Liver (tissue), 9 donors: ENCODE results near the gene FUS. TPM values are rescaled to one million over a fixed set of nuclear protein-coding genes. Genes with fewer than 3 reads are reported as not detected.

Experiments used
- DNase-seq: peaks from one replicate; pipeline ENCODE4 v3.0.0-alpha.2; 2017; ENCODE audit warnings: low spot score
- H3K27ac ChIP-seq, 2 donors: one replicate each; pipeline ENCODE4 v1.7.0; 2013; ENCODE audit warnings: inconsistent platforms in 2 of 2, low read length in 2 of 2, control low read depth in 1 of 2, low read depth in 1 of 2, mild to moderate bottlenecking in 1 of 2
- H3K27me3 ChIP-seq, 4 donors: one replicate each; pipeline versions ENCODE4 v1.6.1 to v1.7.0; 2013; ENCODE audit warnings: low read length in 3 of 4, inconsistent platforms in 1 of 4, mild to moderate bottlenecking in 1 of 4, moderate library complexity in 1 of 4; ENCODE audit not compliant: control insufficient read depth in 4 of 4, insufficient read depth in 4 of 4
- H3K36me3 ChIP-seq, 4 donors: one replicate each; pipeline versions ENCODE4 v1.6.1 to v1.7.0; 2013; ENCODE audit warnings: low read length in 3 of 4, mild to moderate bottlenecking in 3 of 4, low read depth in 1 of 4, moderate library complexity in 1 of 4; ENCODE audit not compliant: control insufficient read depth in 4 of 4, insufficient read depth in 3 of 4
- H3K4me1 ChIP-seq, 4 donors: one replicate each; pipeline versions ENCODE4 v1.6.1 to v1.7.0; 2013; ENCODE audit warnings: low read length in 3 of 4, mild to moderate bottlenecking in 3 of 4, moderate library complexity in 1 of 4; ENCODE audit not compliant: control insufficient read depth in 4 of 4, insufficient read depth in 4 of 4
- H3K4me3 ChIP-seq, 3 donors: one replicate each; pipeline versions ENCODE4 v1.6.1 to v1.7.0; 2013; ENCODE audit warnings: low read length in 3 of 3, control low read depth in 1 of 3, low read depth in 1 of 3, mild to moderate bottlenecking in 1 of 3
- H3K9ac ChIP-seq, 2 donors: one replicate each; pipeline ENCODE4 v1.7.0; 2013; ENCODE audit warnings: low read length in 2 of 2, mild to moderate bottlenecking in 2 of 2, moderate library complexity in 2 of 2, control low read depth in 1 of 2, low read depth in 1 of 2
- H3K9me3 ChIP-seq, 4 donors: one replicate each; pipeline versions ENCODE4 v1.6.1 to v1.7.0; 2013; ENCODE audit warnings: low read length in 3 of 4; ENCODE audit not compliant: control insufficient read depth in 4 of 4
- EGR1 ChIP-seq, 2 donors: IDR thresholded peaks; 2 replicates each; pipeline ENCODE4 v1.6.1; 2016 to 2018; ENCODE audit warnings: antibody characterized with exemption in 2 of 2, low read depth in 2 of 2
- FOXA1 ChIP-seq: IDR thresholded peaks from 2 replicates; pipeline ENCODE4 v1.6.1; 2016; ENCODE audit warnings: antibody characterized with exemption
- GABPA ChIP-seq, 2 donors: IDR thresholded peaks in 1 of 2; conservative IDR thresholded peaks in 1 of 2; 2 replicates each; pipeline ENCODE4 v1.6.1; 2016; ENCODE audit warnings: antibody characterized with exemption in 2 of 2, mild to moderate bottlenecking in 1 of 2, moderate library complexity in 1 of 2
- HNF4A ChIP-seq, 2 donors: conservative IDR thresholded peaks; 2 replicates each; pipeline ENCODE4 v1.6.1; 2016; ENCODE audit warnings: antibody characterized with exemption in 2 of 2, mild to moderate bottlenecking in 2 of 2
- HNF4G ChIP-seq: IDR thresholded peaks from 2 replicates; pipeline ENCODE4 v1.6.1; 2016; ENCODE audit warnings: antibody characterized with exemption
- RXRA ChIP-seq, 2 donors: IDR thresholded peaks; 2 replicates each; pipeline ENCODE4 v1.6.1; 2017 to 2018; ENCODE audit warnings: antibody characterized with exemption in 2 of 2, mild to moderate bottlenecking in 1 of 2
- TAF1 ChIP-seq: conservative IDR thresholded peaks from 2 replicates; pipeline ENCODE4 v1.6.1; 2016; ENCODE audit warnings: antibody characterized with exemption, mild to moderate bottlenecking
- WGBS: extraction: QIAGEN DNeasy Blood & Tissue Kit; methylation state at CpG from one replicate; pipeline ENCODE4 v1.1.7; 2013; 5-methylcytosine and 5-hydroxymethylcytosine counted together
- polyA plus RNA-seq, 2 donors: library from polyadenylated mRNA; stranded (reverse) in 1 of 2; unstranded in 1 of 2; fragments of 200-250 nt in 1 of 2; fragments of >200 nt in 1 of 2; fragmentation: Nextera tagmentation in 1 of 2; extraction: Ambion mirVana in 1 of 2; gene quantifications; one replicate each; pipeline versions ENCODE4 v1.2.1 to v1.2.3, GENCODE V29; 2013 to 2015
- total RNA-seq, 2 donors: library from RNA; depleted of rRNA; stranded (reverse); fragments of >200 nt; gene quantifications; one replicate each; pipeline ENCODE4 v1.2.3, GENCODE V29; 2014
- TF ChIP-seq, protein P1 (sequence below): IDR thresholded peaks from 2 replicates; pipeline ENCODE4 v1.6.1; 2016; ENCODE audit warnings: antibody characterized with exemption
- TF ChIP-seq, protein P2 (sequence below): IDR thresholded peaks from 2 replicates; pipeline ENCODE4 v1.6.1; 2016; ENCODE audit warnings: antibody characterized with exemption, mild to moderate bottlenecking
- TF ChIP-seq, protein P3 (sequence below): IDR thresholded peaks from 2 replicates; pipeline ENCODE4 v1.6.1; 2016; ENCODE audit warnings: antibody characterized with exemption
- donor health status: healthy.
- donor health status: healthy.
- donor health status: healthy.
- donor health status: healthy.
- donor health status: healthy.

FUS gene
- total and polyA plus RNA-seq, 4 donors: 7.5 to 51.5 (median 39.3) TPM

DNA sequence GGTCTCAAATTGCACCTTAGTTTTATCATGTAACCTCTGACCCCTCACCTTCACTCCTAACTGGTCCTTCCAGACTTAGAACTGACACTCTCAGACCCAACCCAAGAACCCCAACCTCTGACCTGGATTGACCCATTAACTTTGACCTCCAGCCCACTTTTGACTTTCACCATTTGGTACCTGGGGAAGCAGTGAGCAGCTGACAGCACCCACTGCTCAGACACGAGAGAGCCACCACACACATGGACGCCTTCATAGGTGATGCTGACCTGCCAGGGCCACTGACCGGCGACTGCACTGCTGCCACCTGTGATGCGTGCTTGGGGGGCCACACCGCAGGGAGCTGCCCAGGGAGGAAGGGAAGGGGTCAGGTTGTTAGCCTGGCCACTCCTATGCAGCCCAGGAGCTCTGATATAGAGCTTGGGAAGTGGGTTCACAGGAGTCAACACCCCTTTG, 46.9 kb upstream of the FUS start:
- Histone ChIP-seq H3K27me3 (no peaks in the 10 kb centered on the region), H3K9me3 (no peaks in the 10 kb centered on the region), H3K27ac (no peak overlapping the region), H3K9ac (no peak overlapping the region), H3K36me3 (peaks cover 8 to 30% (median 11%) of the 10 kb centered on the region in 4 donors), H3K4me1 (peaks cover 0 to 18% (median 5%) of the 10 kb centered on the region in 4 donors), H3K4me3 (no peak overlapping the region)
- TF ChIP-seq, protein P1, sequence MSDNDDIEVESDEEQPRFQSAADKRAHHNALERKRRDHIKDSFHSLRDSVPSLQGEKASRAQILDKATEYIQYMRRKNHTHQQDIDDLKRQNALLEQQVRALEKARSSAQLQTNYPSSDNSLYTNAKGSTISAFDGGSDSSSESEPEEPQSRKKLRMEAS: no peak
- no peak for TF ChIP-seq HNF4A (conservative IDR thresholded peaks at IDR 0.05)
- TF ChIP-seq, protein P2, sequence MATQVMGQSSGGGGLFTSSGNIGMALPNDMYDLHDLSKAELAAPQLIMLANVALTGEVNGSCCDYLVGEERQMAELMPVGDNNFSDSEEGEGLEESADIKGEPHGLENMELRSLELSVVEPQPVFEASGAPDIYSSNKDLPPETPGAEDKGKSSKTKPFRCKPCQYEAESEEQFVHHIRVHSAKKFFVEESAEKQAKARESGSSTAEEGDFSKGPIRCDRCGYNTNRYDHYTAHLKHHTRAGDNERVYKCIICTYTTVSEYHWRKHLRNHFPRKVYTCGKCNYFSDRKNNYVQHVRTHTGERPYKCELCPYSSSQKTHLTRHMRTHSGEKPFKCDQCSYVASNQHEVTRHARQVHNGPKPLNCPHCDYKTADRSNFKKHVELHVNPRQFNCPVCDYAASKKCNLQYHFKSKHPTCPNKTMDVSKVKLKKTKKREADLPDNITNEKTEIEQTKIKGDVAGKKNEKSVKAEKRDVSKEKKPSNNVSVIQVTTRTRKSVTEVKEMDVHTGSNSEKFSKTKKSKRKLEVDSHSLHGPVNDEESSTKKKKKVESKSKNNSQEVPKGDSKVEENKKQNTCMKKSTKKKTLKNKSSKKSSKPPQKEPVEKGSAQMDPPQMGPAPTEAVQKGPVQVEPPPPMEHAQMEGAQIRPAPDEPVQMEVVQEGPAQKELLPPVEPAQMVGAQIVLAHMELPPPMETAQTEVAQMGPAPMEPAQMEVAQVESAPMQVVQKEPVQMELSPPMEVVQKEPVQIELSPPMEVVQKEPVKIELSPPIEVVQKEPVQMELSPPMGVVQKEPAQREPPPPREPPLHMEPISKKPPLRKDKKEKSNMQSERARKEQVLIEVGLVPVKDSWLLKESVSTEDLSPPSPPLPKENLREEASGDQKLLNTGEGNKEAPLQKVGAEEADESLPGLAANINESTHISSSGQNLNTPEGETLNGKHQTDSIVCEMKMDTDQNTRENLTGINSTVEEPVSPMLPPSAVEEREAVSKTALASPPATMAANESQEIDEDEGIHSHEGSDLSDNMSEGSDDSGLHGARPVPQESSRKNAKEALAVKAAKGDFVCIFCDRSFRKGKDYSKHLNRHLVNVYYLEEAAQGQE: no peak
- WGBS: 91% methylated on average over 6 of the region's 6 CpGs
- DNase-seq: no peak

DNA sequence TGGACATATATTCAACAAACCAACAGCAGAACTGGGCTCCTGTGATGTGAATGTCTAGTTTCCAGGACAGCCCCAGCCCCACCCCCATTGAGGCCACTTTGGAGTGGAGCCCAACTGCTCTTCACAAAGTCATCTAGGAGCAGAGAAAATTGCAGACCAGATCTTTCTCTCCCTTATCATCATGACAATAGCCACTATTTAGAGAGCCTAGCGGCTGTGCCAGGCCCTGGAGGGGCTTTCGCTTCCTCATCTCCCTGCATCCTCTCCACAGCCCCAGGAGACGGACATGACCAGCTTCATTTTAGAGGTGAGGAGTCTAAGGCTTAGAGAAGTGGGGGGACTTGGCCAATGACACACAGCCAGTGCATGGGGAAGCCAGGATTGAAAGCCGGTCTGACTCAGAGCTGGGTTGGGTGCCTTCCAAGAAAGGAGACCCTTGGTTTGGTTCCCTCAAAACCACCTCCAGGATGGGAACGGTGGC, 45.8 kb upstream of the FUS start:
- Histone ChIP-seq H3K36me3 (peaks cover 8 to 25% (median 11%) of the 10 kb centered on the region in 4 donors), H3K4me3 (no peak overlapping the region), H3K9ac (no peak overlapping the region), H3K4me1 (peaks cover 0 to 18% (median 5%) of the 10 kb centered on the region in 4 donors), H3K9me3 (no peaks in the 10 kb centered on the region), H3K27me3 (no peaks in the 10 kb centered on the region), H3K27ac (peak overlapping the region in 1 of 2 donors; percentile 74)
- TF ChIP-seq, protein P3, sequence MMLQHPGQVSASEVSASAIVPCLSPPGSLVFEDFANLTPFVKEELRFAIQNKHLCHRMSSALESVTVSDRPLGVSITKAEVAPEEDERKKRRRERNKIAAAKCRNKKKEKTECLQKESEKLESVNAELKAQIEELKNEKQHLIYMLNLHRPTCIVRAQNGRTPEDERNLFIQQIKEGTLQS: no peak
- TF ChIP-seq HNF4G: no peak
- WGBS: 70% methylated on average over 5 of the region's 5 CpGs
- DNase-seq: no peak

DNA sequence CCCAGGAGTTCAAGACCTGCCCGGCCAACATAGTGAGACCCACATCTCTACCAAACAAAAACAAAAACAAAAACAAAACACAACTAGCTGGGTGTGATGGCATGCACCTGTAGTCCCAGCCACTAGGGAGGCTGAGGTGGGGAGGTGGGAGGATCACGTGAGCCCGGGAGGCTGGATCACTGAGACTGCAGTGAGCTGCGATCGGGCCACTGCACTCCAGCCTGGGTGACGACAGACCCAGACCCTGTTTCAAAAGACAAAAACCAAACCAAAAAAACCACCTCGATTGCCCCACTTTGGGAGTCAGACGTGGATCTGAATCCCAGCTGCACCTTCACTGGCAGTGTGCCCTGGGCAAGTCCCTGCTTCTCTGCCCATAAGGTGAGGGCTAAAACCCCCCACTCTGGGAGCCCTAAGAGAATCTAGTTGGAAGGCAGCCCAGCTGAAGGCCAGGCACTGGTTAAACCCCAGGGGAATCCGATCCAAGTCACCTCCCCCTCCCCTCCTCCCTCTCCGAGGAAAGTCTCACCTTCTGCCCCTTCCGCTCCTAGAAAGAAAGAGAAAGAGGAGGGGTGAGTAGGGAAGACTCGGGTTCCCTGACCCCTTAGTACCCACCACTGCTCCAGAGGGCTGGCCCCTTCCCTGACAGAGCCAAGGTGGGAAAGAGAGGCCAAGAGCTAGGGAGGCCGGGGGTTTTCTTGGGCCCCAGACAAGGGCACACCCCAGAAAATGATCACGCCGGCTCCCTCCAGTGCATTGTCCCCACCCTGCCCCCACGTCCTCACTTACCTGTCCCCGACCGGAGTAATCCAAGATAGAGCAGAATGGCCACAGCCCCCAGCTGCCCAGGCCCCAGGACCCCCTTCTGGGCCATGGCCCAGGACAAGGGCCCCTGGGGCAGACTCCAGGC, 45.1 kb upstream of the FUS start:
- Histone ChIP-seq H3K27ac (peak overlapping the region; percentile 53 to 74), H3K4me1 (peaks cover 0 to 18% (median 5%) of the 10 kb centered on the region in 4 donors), H3K36me3 (peaks cover 8 to 22% (median 11%) of the 10 kb centered on the region in 4 donors), H3K9ac (peak overlapping the region; percentile 13 to 21), H3K27me3 (no peaks in the 10 kb centered on the region), H3K4me3 (peak overlapping the region; percentile 37 to 62 (median 42)), H3K9me3 (no peaks in the 10 kb centered on the region)
- TF ChIP-seq, protein P2: no peak
- TF ChIP-seq RXRA (IDR thresholded peaks at IDR 0.05): peak in 1 of 2 donors; percentile 34
- peak; percentile 30 for TF ChIP-seq TAF1
- peak in 1 of 2 donors; percentile 29 for TF ChIP-seq HNF4A (conservative IDR thresholded peaks at IDR 0.05)
- TF ChIP-seq, protein P3: no peak
- TF ChIP-seq GABPA (IDR thresholded peaks at IDR 0.05 in 1 of 2, conservative IDR thresholded peaks at IDR 0.05 in 1 of 2): no peak
- no peak for TF ChIP-seq EGR1 (IDR thresholded peaks at IDR 0.05; ENCODE audit: low read depth in 2 of 2)
- no peak for TF ChIP-seq FOXA1
- DNase-seq: no peak
- WGBS: 27% methylated on average over 18 of the region's 18 CpGs
